GM19240 (cell line): Measurements from ENCODE around the gene SLC6A9.

Experiments used
- DNase-seq: peaks from one replicate; pipeline ENCODE4 v3.0.0; 2011; ENCODE audit warnings: low spot score; ENCODE audit not compliant: insufficient read length

Gene SLC6A9

DNA sequence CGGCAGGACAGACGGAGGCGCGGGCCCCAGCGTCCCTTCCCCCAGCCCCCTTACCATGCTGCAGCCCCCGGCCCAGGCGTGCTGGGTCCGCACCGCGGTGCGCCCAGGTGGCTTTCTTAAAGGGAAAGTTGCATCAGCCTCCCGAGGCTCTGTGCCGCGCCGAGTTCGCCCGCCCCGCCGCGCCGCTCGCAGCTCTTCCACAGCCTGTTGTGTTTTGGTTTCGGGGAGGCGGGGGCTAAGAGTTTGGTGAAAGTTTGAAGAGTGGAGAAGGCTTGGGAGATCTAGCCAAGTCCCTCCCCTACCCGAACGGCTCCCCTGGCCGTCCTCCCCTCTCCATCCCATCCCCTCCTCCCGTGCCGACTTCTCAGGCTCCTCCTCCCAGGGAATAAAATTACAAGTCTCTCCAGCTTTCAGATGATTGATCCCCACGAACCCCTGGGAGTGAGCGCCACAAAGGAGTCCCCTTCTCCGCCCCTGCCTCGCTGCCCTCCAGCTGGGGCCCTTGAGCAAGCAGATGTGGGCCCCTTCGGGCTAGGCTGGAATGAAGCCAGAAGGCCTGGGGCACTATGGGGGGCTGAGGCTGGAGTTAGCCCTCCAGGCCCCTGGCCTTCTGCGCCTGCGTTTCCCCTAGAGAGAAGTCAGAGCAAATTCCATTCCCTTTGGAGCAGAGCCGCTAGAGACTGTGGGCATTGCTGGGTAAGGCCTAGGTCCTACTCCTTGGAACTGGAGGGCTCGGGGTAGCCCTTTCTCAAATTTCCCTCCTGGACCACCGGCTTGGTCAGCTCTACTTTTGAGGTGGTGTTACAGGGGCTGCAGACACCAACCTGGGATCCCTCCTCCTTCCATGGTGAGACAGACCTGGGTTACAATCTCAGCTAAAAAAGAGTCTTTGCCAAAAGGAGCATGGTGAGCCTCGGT lies at the start of gene SLC6A9:
Gene SLC6A9, minus strand, starts transcription at position 211 of the 918 bp plus-strand sequence. CDS start 7,185 bp downstream, outside the sequence.
- no peak for DNase-seq

DNA sequence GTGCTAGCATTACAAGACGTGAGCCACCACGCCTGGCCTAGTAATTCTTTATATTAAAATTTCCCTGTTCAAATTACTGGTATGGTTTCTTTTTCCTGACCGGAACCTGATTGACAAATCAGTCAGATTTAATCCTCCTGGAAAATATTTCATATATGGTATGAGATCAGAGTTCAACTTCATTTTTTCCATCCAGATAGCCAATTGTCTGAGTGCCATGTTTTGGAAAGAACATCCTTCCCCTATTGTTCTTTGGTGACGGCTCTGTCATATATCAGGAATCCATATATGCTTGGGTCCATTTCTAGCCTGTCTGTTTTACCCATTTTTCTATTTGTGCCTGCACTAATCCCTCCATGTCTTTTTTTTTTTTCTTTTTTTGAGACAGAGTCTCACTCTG lies 48.3 kb upstream of the SLC6A9 start:
- DNase-seq, result no peak

DNA sequence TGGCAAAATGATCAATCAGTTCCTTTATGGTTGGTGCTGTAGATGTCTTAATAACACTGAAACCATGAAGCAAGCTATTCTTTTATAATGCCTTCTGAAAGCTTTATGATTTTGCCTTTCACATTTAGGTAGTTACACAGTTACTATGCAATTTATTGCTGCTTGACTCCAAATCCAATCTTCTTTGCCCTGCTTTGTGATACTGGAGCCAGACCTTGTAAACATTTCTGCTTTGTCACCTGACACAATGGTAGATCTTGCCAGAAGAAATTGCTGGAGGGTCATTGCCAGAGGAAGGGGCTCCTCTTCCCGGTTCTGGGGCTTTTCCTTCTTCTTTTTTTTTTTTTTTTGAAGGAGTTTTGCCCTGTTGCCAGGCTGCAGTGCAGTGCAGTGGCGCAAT lies 46.8 kb upstream of the SLC6A9 start:
- no peak for DNase-seq

DNA sequence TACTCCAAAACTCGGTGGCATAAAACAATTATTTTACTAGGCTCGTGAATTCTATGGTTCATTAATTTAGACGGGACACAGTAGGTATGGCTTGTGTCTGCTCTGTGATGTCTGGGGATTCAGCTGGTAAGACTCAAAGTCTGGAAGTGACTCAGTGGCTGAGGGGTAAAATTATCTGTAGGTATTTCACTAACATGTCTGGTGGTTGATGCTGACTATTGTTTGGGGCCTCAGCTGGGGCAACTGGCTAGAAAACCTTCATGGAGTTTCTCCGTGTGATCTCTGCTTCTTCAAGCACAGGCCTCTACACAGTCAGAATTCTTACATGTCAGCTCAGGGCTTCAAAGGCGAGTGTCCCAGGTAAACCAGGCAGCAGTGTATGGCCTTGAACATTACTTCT lies 46.2 kb upstream of the SLC6A9 start:
- DNase-seq, result no peak

DNA sequence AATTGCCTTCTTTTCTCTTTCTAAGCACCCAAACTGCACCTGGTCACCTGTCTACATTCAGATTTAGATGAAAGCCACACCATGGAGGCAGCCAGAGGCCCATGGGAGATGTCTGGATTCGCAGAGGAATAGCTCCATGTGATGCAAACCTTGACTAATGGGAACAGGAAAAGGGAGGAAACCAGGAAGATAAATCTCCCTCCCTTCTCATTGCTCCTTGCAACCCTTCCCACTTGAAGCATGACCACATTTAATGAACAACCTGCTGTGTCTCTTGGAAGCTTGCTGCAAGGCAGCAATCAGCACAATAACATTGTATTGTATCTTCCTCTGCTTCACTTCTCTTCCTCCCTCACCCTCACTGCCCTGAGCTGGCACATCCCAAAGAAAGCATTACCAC lies 44.8 kb upstream of the SLC6A9 start:
- no peak for DNase-seq

DNA sequence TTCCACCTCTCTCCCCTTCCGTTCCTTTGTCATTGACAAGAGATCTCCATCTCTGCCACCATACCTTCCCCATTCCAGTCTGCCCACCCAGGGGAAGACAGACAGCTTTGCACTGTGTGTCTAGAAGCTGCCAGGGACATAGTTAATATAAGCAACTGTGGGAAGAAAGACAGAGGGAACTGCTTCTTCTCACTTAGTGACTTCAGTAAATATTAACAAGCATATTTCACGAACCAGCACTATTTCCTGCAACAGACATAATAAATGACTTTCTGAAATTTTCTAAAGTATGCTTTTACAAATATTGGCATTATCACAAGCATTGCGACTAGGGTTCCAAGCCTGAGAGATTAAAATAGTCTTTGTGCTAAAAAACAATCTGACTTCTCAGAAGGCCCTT lies 43.2 kb upstream of the SLC6A9 start:
- no peak for DNase-seq

DNA sequence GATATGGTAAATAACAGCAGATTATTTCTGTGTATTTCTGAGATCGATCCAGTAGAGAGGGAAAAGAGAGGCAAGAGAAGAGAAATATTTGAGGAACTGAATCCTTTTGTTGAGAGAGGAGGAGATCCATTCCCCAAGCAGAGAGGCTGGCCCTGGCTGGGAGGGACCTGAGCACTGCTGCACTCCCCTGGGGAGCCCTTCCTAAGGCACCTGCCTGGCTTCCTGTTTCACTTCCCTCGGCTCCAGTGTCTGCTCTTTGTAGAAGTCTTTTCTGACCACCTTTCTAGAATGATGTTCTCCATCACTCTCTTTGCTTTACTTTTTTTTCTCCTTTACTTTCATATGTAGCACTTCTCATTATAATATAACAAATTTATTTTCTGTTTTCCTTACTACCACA lies 42.3 kb upstream of the SLC6A9 start:
- no peak for DNase-seq

DNA sequence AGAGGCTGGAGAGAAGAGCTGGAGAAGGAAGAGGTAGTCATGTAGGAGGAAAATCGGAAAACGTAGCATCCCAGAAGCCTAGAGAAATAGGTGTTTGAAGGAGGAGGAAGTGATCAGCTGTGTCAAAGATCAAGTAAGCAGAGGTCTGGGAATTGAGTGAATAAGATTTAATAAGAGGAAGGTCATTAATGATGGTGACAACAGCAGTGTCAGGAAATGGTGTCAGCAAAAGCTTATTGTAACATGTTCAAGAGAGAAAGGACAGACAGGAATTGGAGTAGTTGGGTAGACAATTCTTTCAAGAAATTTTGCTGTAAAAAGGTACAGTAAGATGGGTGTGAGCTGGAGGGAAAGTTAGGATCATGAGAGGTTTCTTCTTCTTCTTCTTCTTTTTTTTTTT lies 41.6 kb upstream of the SLC6A9 start:
- DNase-seq, result no peak

DNA sequence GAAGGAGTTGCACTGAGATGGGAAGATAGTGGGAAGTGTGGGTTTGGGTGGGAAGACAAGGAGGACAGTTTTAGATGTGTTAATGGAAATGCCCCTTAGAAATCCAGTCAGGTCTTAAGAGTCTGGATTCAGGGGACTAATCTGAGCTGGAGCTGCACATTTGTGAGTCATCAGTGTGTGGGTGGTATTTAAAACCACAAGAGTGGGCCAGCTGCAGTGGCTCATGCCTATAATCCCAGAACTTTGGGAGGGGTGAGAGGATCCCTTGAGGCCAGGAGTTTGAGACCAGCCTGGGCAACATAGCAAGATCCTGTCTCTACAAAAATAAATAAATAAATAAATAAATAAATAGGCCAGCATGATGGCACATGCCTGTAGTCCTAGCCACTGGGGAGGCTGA lies 40.9 kb upstream of the SLC6A9 start:
- DNase-seq, result no peak

DNA sequence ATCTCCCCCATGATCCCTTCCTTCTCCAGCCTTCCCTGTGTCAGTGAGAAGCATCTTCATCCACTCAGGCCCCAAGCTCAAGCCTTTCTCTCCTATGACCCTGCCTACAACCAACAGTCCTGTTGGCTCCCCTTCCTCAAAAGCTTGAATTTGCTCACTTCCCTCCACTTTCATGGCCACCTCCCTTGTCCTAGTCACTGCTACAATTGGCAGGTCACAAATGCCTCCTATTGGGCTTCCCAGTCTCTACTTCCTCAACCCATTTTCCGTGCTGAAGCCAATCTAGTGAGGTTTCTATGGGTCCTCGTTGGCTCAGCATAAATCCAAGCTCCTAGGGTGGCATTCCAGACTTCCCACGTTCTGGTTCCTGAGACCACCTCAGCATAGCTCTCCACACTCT lies 40.2 kb upstream of the SLC6A9 start:
- DNase-seq, result no peak

DNA sequence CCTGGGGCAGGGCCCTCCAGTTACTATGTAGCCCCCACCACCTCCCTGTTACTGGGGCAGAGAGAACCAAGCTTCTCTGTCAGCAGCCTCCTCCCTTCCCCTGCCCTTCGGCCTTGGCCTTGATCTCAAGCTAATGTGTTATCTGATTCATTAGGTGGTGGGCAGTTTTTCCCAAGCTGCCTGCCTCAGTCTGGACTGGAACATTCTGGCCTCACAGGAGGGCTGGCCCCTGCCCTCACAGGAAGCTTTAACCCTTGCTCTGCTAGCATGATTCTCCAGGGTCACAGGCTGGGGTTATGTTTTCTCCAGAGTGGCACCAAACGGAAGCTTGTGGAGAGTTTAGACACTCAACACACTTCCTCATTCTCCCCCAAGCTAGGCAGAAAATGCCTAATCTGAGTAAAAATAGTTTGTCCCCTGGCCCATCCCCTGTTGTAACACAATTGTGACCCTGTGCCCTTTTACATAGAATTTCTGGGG lies 37.2 kb upstream of the SLC6A9 start:
- no peak for DNase-seq

DNA sequence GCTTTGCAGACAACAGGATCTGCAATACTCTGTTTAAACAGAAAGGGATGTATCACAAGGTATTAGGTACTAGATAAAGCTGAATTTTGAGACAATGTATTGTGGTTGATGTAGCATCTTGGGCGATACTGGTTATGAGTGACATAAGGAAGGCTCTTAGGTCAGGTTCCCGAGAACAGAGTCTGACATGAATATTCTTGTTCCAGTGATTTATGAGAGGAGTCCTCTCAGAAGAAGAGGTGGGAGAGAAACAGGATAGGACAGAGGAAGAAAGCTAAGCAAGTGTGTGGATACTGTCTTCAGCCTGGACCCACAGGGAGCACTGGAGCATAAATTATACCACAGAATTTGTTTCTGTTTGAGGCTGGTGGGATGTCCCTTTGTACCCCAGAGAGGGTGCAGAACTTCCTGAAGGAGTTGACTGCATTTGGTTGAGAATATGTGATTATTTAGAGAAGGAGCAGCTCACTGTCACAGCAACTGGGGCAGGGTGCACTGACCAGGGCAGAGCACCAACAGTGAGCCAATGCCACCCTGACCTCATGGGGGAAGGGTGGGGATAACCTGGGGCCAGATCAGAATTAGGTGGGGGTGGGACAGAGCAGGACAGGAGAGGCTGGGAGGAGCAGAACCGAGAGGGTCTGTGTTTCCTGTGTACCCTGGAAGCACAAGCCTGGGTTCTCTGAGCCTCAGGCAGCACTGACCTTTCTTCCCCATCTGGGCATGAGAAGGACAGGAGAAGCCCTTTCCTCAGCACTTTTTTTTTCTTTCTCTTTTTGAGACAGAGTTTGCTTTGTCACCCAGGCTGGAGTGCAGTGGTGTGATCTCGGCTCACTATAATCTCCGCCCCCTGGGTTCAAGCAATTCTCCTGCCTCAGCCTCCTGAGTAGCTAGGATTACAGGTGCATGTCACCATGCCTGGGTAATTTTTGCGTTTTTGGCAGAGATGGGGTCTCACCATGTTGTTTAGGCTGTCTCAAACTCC lies 36.3 kb upstream of the SLC6A9 start:
- no peak for DNase-seq

DNA sequence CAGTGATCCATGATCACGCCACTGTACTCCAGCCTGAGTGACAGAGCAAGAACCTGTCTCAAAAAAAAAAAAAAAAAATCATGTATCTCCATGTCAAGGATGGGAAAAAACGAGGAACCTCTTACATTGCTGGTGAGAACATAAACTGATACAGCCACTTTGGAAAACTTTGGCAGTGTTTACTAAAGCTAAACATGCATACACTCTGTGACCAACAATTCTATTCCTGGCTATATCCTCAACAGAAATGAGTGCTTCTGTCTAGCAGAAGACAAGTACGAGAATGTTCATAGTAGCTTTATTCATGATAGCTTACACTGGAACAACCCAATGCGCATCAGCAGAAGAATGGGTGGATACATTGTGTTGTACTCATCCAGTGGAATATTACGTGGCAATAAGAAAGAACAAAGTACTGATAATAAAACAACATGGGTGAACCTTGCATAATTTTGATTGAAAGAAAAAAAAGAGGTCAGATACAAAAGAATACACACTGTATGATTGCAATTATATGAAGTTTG lies 31.5 kb upstream of the SLC6A9 start:
- DNase-seq, result no peak

DNA sequence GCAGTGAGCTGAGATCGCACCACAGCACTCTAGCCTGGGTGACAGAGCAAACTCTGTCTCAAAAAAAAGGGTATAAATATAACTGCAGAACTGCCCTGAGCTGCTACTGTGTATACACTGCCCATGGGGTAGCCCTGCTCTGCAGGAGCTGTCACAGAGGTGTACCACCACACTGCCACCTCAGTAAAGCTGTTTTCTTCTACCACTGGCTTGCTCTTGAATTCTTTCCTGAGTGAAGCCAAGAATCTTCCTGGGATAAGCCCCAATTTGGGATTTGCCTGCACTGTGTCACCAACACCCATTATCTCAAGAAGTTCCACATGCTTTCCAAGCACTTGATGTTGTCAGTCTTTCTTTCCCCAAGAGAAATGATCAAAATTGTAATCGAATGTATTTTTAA lies 30.6 kb upstream of the SLC6A9 start:
- no peak for DNase-seq

DNA sequence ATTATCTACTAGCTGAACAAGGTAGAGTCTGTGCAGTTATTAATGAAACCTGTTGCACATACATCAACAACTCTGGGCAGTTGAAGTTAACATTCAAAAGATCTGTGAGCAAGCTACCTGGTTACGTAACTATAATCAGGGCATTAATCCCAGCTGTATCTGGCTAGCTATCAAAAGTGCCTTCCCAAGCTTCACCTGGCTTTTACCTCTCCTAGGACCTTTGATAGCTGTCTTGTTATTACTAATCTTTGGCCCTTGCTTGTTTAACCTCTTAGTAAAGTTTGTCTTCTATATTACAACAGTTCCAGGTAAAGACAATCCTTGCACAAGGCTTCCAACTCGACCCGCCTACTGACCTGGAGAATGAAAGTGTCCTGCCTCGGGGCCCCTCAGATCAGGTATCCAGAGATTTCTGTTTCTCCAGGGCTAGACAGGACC lies 29.6 kb upstream of the SLC6A9 start:
- no peak for DNase-seq

DNA sequence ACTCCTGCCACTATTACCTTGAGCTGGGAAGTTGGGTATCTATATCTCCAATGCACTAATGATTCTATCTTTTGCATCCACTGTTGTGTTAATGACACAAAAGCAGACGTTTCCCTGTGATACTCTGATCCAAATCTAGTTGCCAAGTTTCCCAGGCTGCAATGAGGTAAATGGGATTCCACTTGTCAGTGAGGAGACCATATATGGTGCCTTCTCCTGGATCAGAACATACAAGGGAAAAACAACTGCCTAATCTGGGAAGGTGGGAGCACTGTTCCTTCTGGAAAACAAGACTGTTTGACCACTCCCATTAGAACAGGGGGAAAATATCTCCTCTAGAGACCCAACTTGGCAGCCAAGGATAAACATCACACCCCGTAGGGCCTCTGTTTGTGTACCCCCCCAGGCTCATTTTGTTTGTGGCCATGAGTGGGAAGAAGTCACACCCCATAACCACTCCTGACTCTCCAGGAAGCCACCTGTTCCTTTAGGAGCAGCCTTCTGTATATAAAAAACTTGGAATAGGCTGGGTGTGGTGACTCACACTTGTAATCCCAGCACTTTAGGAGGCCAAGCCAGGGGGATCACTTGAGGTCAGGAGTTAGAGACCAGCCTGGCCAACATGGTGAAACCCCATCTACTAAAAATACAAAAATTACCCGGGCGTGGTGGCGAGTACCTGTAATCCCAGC lies 28.5 kb upstream of the SLC6A9 start:
- DNase-seq, result no peak

DNA sequence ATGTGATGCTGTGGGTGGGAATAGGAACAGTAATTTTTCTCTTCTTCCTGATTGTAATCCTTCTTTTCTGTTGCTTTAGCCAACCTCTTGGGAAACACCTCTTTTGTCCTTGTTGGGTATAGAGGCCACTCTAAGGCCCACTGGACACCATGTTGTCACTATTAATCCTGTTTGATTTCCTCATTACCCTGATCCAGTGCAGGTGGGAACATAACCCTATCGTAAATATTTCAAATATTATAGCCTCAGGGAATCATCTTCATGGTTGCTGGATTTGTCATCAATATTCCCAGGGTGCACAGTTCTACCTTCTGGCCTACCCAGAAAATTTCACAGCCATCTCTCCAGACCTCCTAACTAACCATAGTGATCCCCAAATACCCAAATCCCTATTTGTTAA lies 27.9 kb upstream of the SLC6A9 start:
- DNase-seq, result no peak

DNA sequence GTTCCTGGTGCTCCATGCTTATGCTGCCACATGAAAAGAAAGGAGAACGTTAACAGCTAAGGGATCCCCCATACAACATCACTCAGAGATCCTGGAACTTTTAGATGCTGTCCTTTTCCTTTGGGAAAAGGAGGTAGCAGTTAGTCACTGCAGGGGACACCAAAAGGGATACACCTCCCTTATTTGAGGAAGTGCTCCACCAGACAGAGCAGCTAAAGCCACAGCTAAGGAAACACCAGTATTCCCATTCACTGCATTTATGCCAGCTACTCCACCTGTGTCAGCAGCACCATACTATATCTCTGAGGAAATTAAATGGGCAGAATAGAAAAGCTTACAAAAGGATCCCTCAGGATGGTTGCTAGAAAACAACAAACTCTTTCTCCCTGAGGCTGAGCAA lies 26.0 kb upstream of the SLC6A9 start:
- DNase-seq, result no peak

DNA sequence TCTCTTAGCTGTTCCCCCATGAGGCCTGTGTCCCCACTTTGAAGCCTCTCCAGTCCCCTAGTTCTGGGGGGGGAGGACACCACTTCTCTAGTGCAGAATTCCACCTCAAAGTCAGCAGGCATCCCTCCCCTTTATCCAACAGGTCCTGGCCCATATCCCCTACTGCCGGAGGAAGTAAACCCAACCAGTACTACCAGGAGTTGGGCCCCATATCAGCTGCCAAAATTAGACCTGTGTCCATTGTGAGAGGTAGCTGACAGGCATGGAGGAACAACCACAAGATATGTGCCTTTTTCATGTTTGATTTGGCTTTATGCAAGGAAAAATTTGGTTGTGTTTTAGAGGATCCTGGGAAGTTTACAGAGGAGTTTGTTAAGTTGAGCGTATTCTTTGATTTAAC lies 22.1 kb upstream of the SLC6A9 start:
- no peak for DNase-seq

DNA sequence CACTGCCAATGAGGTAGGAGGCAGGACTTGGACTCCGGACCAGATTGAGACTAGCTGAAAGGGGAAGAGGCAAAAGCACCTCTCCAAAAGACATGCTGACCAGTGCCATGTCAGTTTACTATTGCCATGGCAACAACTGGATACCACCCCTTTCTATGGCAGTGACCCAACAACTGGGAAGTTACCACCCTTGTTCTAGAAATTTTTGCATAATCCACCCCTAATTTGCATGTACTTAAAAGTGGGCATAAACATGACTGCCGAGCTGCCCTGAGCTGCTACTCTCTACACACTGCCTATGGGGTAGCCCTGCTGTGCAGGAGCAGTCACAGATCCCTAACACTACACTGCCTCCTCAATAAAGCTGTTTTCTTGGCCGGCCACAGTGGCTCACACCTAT lies 19.0 kb upstream of the SLC6A9 start:
- no peak for DNase-seq

DNA sequence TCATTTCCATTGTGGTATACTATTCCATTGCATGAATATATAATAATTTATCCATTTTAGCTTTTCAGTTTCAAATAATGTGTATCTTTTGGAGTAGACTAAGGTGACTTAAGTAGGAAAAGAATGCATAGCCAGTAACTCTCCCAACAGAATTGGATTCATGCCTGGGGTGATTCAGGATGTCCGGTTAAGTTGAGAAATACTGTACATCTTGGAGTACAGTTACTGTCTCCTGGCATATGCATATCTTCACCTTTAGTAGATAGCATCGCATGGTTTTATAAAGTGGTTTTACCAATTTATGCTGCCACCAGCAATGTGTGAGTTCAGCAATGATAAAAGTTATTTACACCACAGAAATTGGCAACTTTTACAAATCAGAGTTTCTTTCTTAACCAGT lies 18.6 kb upstream of the SLC6A9 start:
- DNase-seq, result no peak
